Measurements from ENCODE around the gene LCLAT1.

LCLAT1 gene

GRCh38 chr2:30527859-30528258 lies 80.8 kb downstream of the LCLAT1 start:
- H3K4me1 Mint-ChIP-seq (ENCODE audit: low read depth): peaks cover 10% of the 10 kb centered on the region
- no peak overlapping the region for H3K27ac Mint-ChIP-seq
- H3K36me3 Mint-ChIP-seq: peaks cover 20% of the 10 kb centered on the region
- H3K27me3 Mint-ChIP-seq: no peaks in the 10 kb centered on the region
- no peak overlapping the region for H3K4me3 Mint-ChIP-seq
- peaks cover 7% of the 10 kb centered on the region for H3K9me3 Mint-ChIP-seq (ENCODE audit: low read depth)

- H3K9me3 Mint-ChIP-seq (ENCODE audit: low read depth): peaks cover 8% of the 10 kb centered on the region
- H3K27ac Mint-ChIP-seq: no peak overlapping the region
- peaks cover 6% of the 10 kb centered on the region for H3K4me1 Mint-ChIP-seq (ENCODE audit: low read depth)
- no peaks in the 10 kb centered on the region for H3K27me3 Mint-ChIP-seq
- no peak overlapping the region for H3K4me3 Mint-ChIP-seq
- peaks cover 35% of the 10 kb centered on the region for H3K36me3 Mint-ChIP-seq
Observed at GRCh38 chr2:30530346-30530745, 83.3 kb downstream of the LCLAT1 start.

GRCh38 chr2:30541680-30542079 lies 94.6 kb downstream of the LCLAT1 start:
- H3K9me3 Mint-ChIP-seq (ENCODE audit: low read depth): peaks cover 2% of the 10 kb centered on the region
- peaks cover 39% of the 10 kb centered on the region for H3K4me1 Mint-ChIP-seq (ENCODE audit: low read depth)
- H3K27ac Mint-ChIP-seq: peak overlapping the region; percentile 59
- no peaks in the 10 kb centered on the region for H3K27me3 Mint-ChIP-seq
- H3K36me3 Mint-ChIP-seq: peaks cover 22% of the 10 kb centered on the region
- no peak overlapping the region for H3K4me3 Mint-ChIP-seq

GRCh38 chr2:30545875-30546274 lies 98.8 kb downstream of the LCLAT1 start:
- H3K4me3 Mint-ChIP-seq: no peak overlapping the region
- no peak overlapping the region for H3K27ac Mint-ChIP-seq
- H3K9me3 Mint-ChIP-seq (ENCODE audit: low read depth): no peaks in the 10 kb centered on the region
- peaks cover 18% of the 10 kb centered on the region for H3K36me3 Mint-ChIP-seq
- peaks cover 49% of the 10 kb centered on the region for H3K4me1 Mint-ChIP-seq (ENCODE audit: low read depth)
- H3K27me3 Mint-ChIP-seq: no peaks in the 10 kb centered on the region

GRCh38 chr2:30548386-30548785 lies 101.3 kb downstream of the LCLAT1 start:
- no peaks in the 10 kb centered on the region for H3K27me3 Mint-ChIP-seq
- no peak overlapping the region for H3K27ac Mint-ChIP-seq
- H3K36me3 Mint-ChIP-seq: peaks cover 18% of the 10 kb centered on the region
- H3K4me1 Mint-ChIP-seq (ENCODE audit: low read depth): peaks cover 27% of the 10 kb centered on the region
- no peak overlapping the region for H3K4me3 Mint-ChIP-seq
- no peaks in the 10 kb centered on the region for H3K9me3 Mint-ChIP-seq (ENCODE audit: low read depth)

GRCh38 chr2:30549096-30549495 lies 102.0 kb downstream of the LCLAT1 start:
- H3K4me1 Mint-ChIP-seq (ENCODE audit: low read depth): peaks cover 21% of the 10 kb centered on the region
- no peak overlapping the region for H3K4me3 Mint-ChIP-seq
- no peaks in the 10 kb centered on the region for H3K27me3 Mint-ChIP-seq
- peaks cover 15% of the 10 kb centered on the region for H3K36me3 Mint-ChIP-seq
- H3K27ac Mint-ChIP-seq: no peak overlapping the region
- H3K9me3 Mint-ChIP-seq (ENCODE audit: low read depth): no peaks in the 10 kb centered on the region

- no peaks in the 10 kb centered on the region for H3K27me3 Mint-ChIP-seq
- peaks cover 6% of the 10 kb centered on the region for H3K36me3 Mint-ChIP-seq
- no peak overlapping the region for H3K4me3 Mint-ChIP-seq
- no peak overlapping the region for H3K27ac Mint-ChIP-seq
- H3K9me3 Mint-ChIP-seq (ENCODE audit: low read depth): no peaks in the 10 kb centered on the region
- peaks cover 15% of the 10 kb centered on the region for H3K4me1 Mint-ChIP-seq (ENCODE audit: low read depth)
Observed at GRCh38 chr2:30559544-30560275, 112.7 kb downstream of the LCLAT1 start.

GRCh38 chr2:30561349-30561748 lies 114.3 kb downstream of the LCLAT1 start:
- Mint-ChIP-seq H3K4me1 (ENCODE audit: low read depth) (peaks cover 15% of the 10 kb centered on the region), H3K9me3 (ENCODE audit: low read depth) (no peaks in the 10 kb centered on the region), H3K27me3 (no peaks in the 10 kb centered on the region), H3K27ac (no peak overlapping the region), H3K36me3 (peaks cover 10% of the 10 kb centered on the region), H3K4me3 (no peak overlapping the region)

- Mint-ChIP-seq H3K4me1 (ENCODE audit: low read depth) (peaks cover 7% of the 10 kb centered on the region), H3K27me3 (no peaks in the 10 kb centered on the region), H3K27ac (peak overlapping the region; percentile 36), H3K4me3 (no peak overlapping the region), H3K9me3 (ENCODE audit: low read depth) (no peaks in the 10 kb centered on the region), H3K36me3 (peaks cover 24% of the 10 kb centered on the region)
Observed at GRCh38 chr2:30565851-30566358, 118.9 kb downstream of the LCLAT1 start.

- no peaks in the 10 kb centered on the region for H3K9me3 Mint-ChIP-seq (ENCODE audit: low read depth)
- H3K36me3 Mint-ChIP-seq: peaks cover 25% of the 10 kb centered on the region
- no peaks in the 10 kb centered on the region for H3K27me3 Mint-ChIP-seq
- no peak overlapping the region for H3K4me3 Mint-ChIP-seq
- H3K4me1 Mint-ChIP-seq (ENCODE audit: low read depth): peaks cover 4% of the 10 kb centered on the region
- no peak overlapping the region for H3K27ac Mint-ChIP-seq
Observed at GRCh38 chr2:30566631-30567030, 119.6 kb downstream of the LCLAT1 start.

- H3K4me1 Mint-ChIP-seq (ENCODE audit: low read depth): peaks cover 8% of the 10 kb centered on the region
- no peak overlapping the region for H3K4me3 Mint-ChIP-seq
- H3K27ac Mint-ChIP-seq: no peak overlapping the region
- H3K9me3 Mint-ChIP-seq (ENCODE audit: low read depth): no peaks in the 10 kb centered on the region
- H3K36me3 Mint-ChIP-seq: peaks cover 29% of the 10 kb centered on the region
- H3K27me3 Mint-ChIP-seq: no peaks in the 10 kb centered on the region
Observed at GRCh38 chr2:30567317-30567716, 120.3 kb downstream of the LCLAT1 start.

GRCh38 chr2:30569946-30570345 lies 122.9 kb downstream of the LCLAT1 start:
- H3K4me3 Mint-ChIP-seq: no peak overlapping the region
- H3K4me1 Mint-ChIP-seq (ENCODE audit: low read depth): peaks cover 8% of the 10 kb centered on the region
- H3K36me3 Mint-ChIP-seq: peaks cover 23% of the 10 kb centered on the region
- no peaks in the 10 kb centered on the region for H3K27me3 Mint-ChIP-seq
- no peak overlapping the region for H3K27ac Mint-ChIP-seq
- H3K9me3 Mint-ChIP-seq (ENCODE audit: low read depth): no peaks in the 10 kb centered on the region

GRCh38 chr2:30577151-30577550 lies 130.1 kb downstream of the LCLAT1 start:
- no peaks in the 10 kb centered on the region for H3K27me3 Mint-ChIP-seq
- peaks cover 31% of the 10 kb centered on the region for H3K4me1 Mint-ChIP-seq (ENCODE audit: low read depth)
- no peak overlapping the region for H3K4me3 Mint-ChIP-seq
- peaks cover 9% of the 10 kb centered on the region for H3K36me3 Mint-ChIP-seq
- no peaks in the 10 kb centered on the region for H3K9me3 Mint-ChIP-seq (ENCODE audit: low read depth)
- H3K27ac Mint-ChIP-seq: no peak overlapping the region

- Mint-ChIP-seq H3K4me3 (no peak overlapping the region), H3K27ac (no peak overlapping the region), H3K4me1 (ENCODE audit: low read depth) (peaks cover 31% of the 10 kb centered on the region), H3K36me3 (peaks cover 19% of the 10 kb centered on the region), H3K9me3 (ENCODE audit: low read depth) (no peaks in the 10 kb centered on the region), H3K27me3 (no peaks in the 10 kb centered on the region)
Observed at GRCh38 chr2:30580391-30580790, 133.3 kb downstream of the LCLAT1 start.

GRCh38 chr2:30582521-30582920 lies 135.5 kb downstream of the LCLAT1 start:
- no peaks in the 10 kb centered on the region for H3K9me3 Mint-ChIP-seq (ENCODE audit: low read depth)
- peaks cover 27% of the 10 kb centered on the region for H3K4me1 Mint-ChIP-seq (ENCODE audit: low read depth)
- H3K4me3 Mint-ChIP-seq: no peak overlapping the region
- no peaks in the 10 kb centered on the region for H3K27me3 Mint-ChIP-seq
- H3K27ac Mint-ChIP-seq: no peak overlapping the region
- H3K36me3 Mint-ChIP-seq: peaks cover 32% of the 10 kb centered on the region

- Mint-ChIP-seq H3K4me3 (no peak overlapping the region), H3K36me3 (peaks cover 36% of the 10 kb centered on the region), H3K4me1 (ENCODE audit: low read depth) (peaks cover 25% of the 10 kb centered on the region), H3K9me3 (ENCODE audit: low read depth) (no peaks in the 10 kb centered on the region), H3K27me3 (no peaks in the 10 kb centered on the region), H3K27ac (no peak overlapping the region)
Observed at GRCh38 chr2:30583204-30583749, 136.2 kb downstream of the LCLAT1 start.

All from activated naive CD8-positive, alpha-beta T cell (primary cell).